HepG2 (cell line): ENCODE measurements around the gene CBFA2T2. TPM values are rescaled to one million over a fixed set of nuclear protein-coding genes. Genes with fewer than 3 reads are reported as not detected.

ENCODE experiments used
- ARID5B ChIP-seq: IDR thresholded peaks from 2 replicates; pipeline ENCODE4 v1.4.0; 2020; ENCODE audit warnings: mild to moderate bottlenecking, missing genetic modification reagents
- ATAD3A ChIP-seq: sonication (generic); formaldehyde crosslinking; IDR thresholded peaks from 2 replicates; pipeline ENCODE4 v1.4.0; 2020; ENCODE audit warnings: missing genetic modification reagents
- FOXA3 ChIP-seq: IDR thresholded peaks from 2 replicates; pipeline ENCODE4 v1.6.1; 2016; ENCODE audit warnings: missing genetic modification reagents, missing compliant biosample characterization
- FUBP1 ChIP-seq: sonication (generic); formaldehyde crosslinking; IDR thresholded peaks from 2 replicates; pipeline ENCODE4 v1.5.1; 2020; ENCODE audit warnings: missing genetic modification reagents, mild to moderate bottlenecking, borderline replicate concordance
- GABPB1 ChIP-seq: IDR thresholded peaks from 2 replicates; pipeline ENCODE4 v1.6.1; 2016; ENCODE audit warnings: mild to moderate bottlenecking, missing genetic modification reagents, moderate library complexity, missing compliant biosample characterization
- MAFF ChIP-seq: IDR thresholded peaks from 2 replicates; pipeline ENCODE4 v1.6.1; 2011; ENCODE audit warnings: low read depth, low read length, improper control_type of control experiment
- MEIS2 ChIP-seq: sonication (generic); formaldehyde crosslinking; IDR thresholded peaks from 2 replicates; pipeline ENCODE4 v1.9.0; 2021; ENCODE audit warnings: mild to moderate bottlenecking, missing genetic modification reagents
- POLR2AphosphoS5 ChIP-seq: IDR thresholded peaks from 2 replicates; pipeline ENCODE4 v1.6.1; 2012; ENCODE audit warnings: low read depth, low read length
- SOX13 ChIP-seq, 3 experiments: fragments of 450-650 bp in 1 of 3; sonication (generic) in 1 of 3; formaldehyde crosslinking in 1 of 3; IDR thresholded peaks in 2 of 3; conservative IDR thresholded peaks in 1 of 3; 2 replicates each; pipeline versions ENCODE4 v1.5.0 to v1.6.1; 2016 to 2020; ENCODE audit warnings: antibody characterized with exemption in 1 of 3, mild to moderate bottlenecking in 1 of 3, missing compliant biosample characterization in 1 of 3, missing genetic modification reagents in 1 of 3, moderate library complexity in 1 of 3
- ZNF3 ChIP-seq: IDR thresholded peaks from 2 replicates; pipeline ENCODE4 v1.7.0; 2017; ENCODE audit warnings: inconsistent platforms
- ZNF318 ChIP-seq: sonication (generic); formaldehyde crosslinking; IDR thresholded peaks from 2 replicates; pipeline ENCODE4 v1.4.0; 2020; ENCODE audit warnings: mild to moderate bottlenecking, missing genetic modification reagents
- ZNF431 ChIP-seq: sonication (generic); formaldehyde crosslinking; IDR thresholded peaks from 2 replicates; pipeline ENCODE4 v1.9.0; 2022; ENCODE audit warnings: missing genetic modification reagents, low read depth, mild to moderate bottlenecking, borderline replicate concordance
- ZNF781 ChIP-seq: sonication (generic); formaldehyde crosslinking; IDR thresholded peaks from 2 replicates; pipeline ENCODE4 v1.5.1; 2020; ENCODE audit warnings: borderline replicate concordance, mild to moderate bottlenecking, missing genetic modification reagents; ENCODE audit errors: not compliant biosample characterization
- polyA plus RNA-seq, 8 experiments: library from polyadenylated mRNA; depleted of rRNA in 3 of 8; stranded (reverse) in 7 of 8; unstranded in 1 of 8; fragments of >200 nt; fragmentation: Illumina TruSeq in 4 of 8; extraction: Trizol in 4 of 8; gene quantifications; 2 replicates each; pipeline versions ENCODE4 v1.2.1 to v1.2.3, GENCODE V29; 2011 to 2016; ENCODE audit warnings: low read depth in 4 of 8, missing spikeins in 1 of 8, mixed read lengths in 1 of 8; ENCODE audit not compliant: insufficient read depth in 1 of 8
- total RNA-seq, 5 experiments: library from RNA; depleted of rRNA; stranded (reverse); fragments of >200 nt; fragmentation: Illumina TruSeq; extraction: Trizol; gene quantifications; 2 replicates each; pipeline ENCODE4 v1.2.3, GENCODE V29; 2016; ENCODE audit warnings: low read depth in 1 of 5

CBFA2T2 gene
- total and polyA plus RNA-seq, 2 of the 13 experiments (the other 11 are each of a cell fraction or from before 2014, with no cell fraction given) = 6.3 to 21.2 TPM

- TF ChIP-seq MEIS2 (CRISPR knock-in tag) = 0 out of 2 replicates have a peak, but pooled peaks have one; percentile 34
- 0 out of 2 replicates have a peak, but pooled peaks have one; percentile 25 for TF ChIP-seq ARID5B (CRISPR knock-in tag)
- TF ChIP-seq ATAD3A (CRISPR knock-in tag) = no peak
- no peak for TF ChIP-seq FUBP1 (CRISPR knock-in tag)
- no peak for TF ChIP-seq SOX13 (IDR thresholded peaks at IDR 0.05)
- 0 out of 4 replicates have a peak, but pooled peaks of 1 of the 2 experiments have one; percentile 19 for TF ChIP-seq SOX13 (CRISPR knock-in tag; conservative IDR thresholded peaks at IDR 0.05 in 1 of 2, IDR thresholded peaks at IDR 0.05 in 1 of 2)
- peak; percentile 7 for TF ChIP-seq ZNF781 (CRISPR knock-in tag)
- TF ChIP-seq GABPB1 (CRISPR knock-in tag) = 0 out of 2 replicates have a peak, but pooled peaks have one; percentile 16
- 0 out of 2 replicates have a peak, but pooled peaks have one; percentile 17 for TF ChIP-seq POLR2AphosphoS5
- peak; percentile 81; the same call in 1 of the 2 replicates for TF ChIP-seq ZNF318
- TF ChIP-seq ZNF431 (CRISPR knock-in tag) = 0 out of 2 replicates have a peak, but pooled peaks have one; percentile 26
- TF ChIP-seq FOXA3 (CRISPR knock-in tag) = 0 out of 2 replicates have a peak, but pooled peaks have one; percentile 4
- TF ChIP-seq ZNF3 (CRISPR knock-in tag) = peak; percentile 34; the same call in 1 of the 2 replicates
- no peak for TF ChIP-seq MAFF
Measured at GRCh38 chr20:33670715-33671499, 181.0 kb downstream of the CBFA2T2 start (continued).
